Endothelial cell of umbilical vein (primary cell): Measurements from ENCODE around the gene SLC22A4. TPM values are rescaled to one million over a fixed set of nuclear protein-coding genes. Genes with fewer than 3 reads are reported as not detected.

Source experiments
- BruUV-seq: library from RNA; stranded (reverse); fragments of 400-500 nt; replicated peaks from 2 replicates; lab custom pipeline; 2021; lab: Mats Ljungman, UMichigan
- CTCF ChIA-PET: fragments of 300-600, 350-600 bp; sonication (Branson Sonifier 250); formaldehyde crosslinking; loops from one replicate; lab custom pipeline; 2021; ENCODE audit warnings: antibody characterized with exemption, inconsistent platforms; lab: Charles Lee
- POLR2A ChIA-PET: fragments of 300-600, 350-600 bp; sonication (Branson Sonifier 250); formaldehyde crosslinking; loops from one replicate; lab custom pipeline; 2021; ENCODE audit warnings: antibody characterized with exemption, inconsistent platforms; lab: Charles Lee
- DNase-seq: peaks from one replicate; pipeline ENCODE4 v3.0.0-alpha.2; 2011; ENCODE audit warnings: low read depth, low spot score
- FAIRE-seq: peaks from 2 replicates; lab custom pipeline; 2011; peaks lifted over from hg19 to GRCh38; lab: Jason Lieb, UNC
- H2AFZ ChIP-seq: 2 replicates; pipeline ENCODE4 v1.6.0; 2012; ENCODE audit warnings: low read depth, low read length, control low read depth, inconsistent platforms
- H3K27ac ChIP-seq: 2 replicates; pipeline ENCODE4 v1.5.1; 2011; ENCODE audit warnings: low read depth, mild to moderate bottlenecking, control low read depth, low read length, moderate library complexity; ENCODE audit not compliant: insufficient read depth
- H3K27me3 ChIP-seq, 2 experiments: 2 replicates each; pipeline versions ENCODE4 v1.6.0 to v1.6.1; 2011; ENCODE audit warnings: low read length in 2 of 2, mixed read lengths in 1 of 2; ENCODE audit not compliant: control insufficient read depth in 2 of 2, insufficient read depth in 2 of 2
- H3K36me3 ChIP-seq, 2 experiments: 2 replicates in 1 of 2; 3 replicates in 1 of 2; pipeline ENCODE4 v1.5.1; 2011; ENCODE audit warnings: low read length in 2 of 2, mild to moderate bottlenecking in 1 of 2, moderate library complexity in 1 of 2; ENCODE audit not compliant: control insufficient read depth in 2 of 2, insufficient read depth in 2 of 2; ENCODE audit errors: extremely low read depth in 1 of 2
- H3K4me1 ChIP-seq: 3 replicates; pipeline ENCODE4 v1.5.1; 2011; ENCODE audit warnings: mild to moderate bottlenecking, low read length; ENCODE audit not compliant: control insufficient read depth, insufficient read depth; ENCODE audit errors: extremely low read depth
- H3K4me2 ChIP-seq: 2 replicates; pipeline ENCODE4 v1.6.1; 2011; ENCODE audit warnings: low read length, control low read depth, mixed read lengths; ENCODE audit not compliant: insufficient read depth
- H3K4me3 ChIP-seq, 3 experiments: fragments of 200-600 bp in 1 of 3; sonication (generic), shearing (Covaris generic) in 1 of 3; replicated peaks in 1 of 3; 2 replicates each; pipeline ENCODE4 v1.5.1; 2011 to 2016; ENCODE audit warnings: control low read depth in 3 of 3, low read length in 3 of 3, mild to moderate bottlenecking in 2 of 3, inconsistent platforms in 1 of 3, low read depth in 1 of 3, moderate library complexity in 1 of 3; ENCODE audit not compliant: insufficient read depth in 1 of 3
- H3K79me2 ChIP-seq: 2 replicates; pipeline ENCODE4 v1.6.0; 2012; ENCODE audit warnings: low read length, inconsistent platforms; ENCODE audit not compliant: control insufficient read depth, insufficient read depth
- H3K9ac ChIP-seq: replicated peaks from 2 replicates; pipeline ENCODE3; 2011; ENCODE audit warnings: low read length, control low read depth; ENCODE audit not compliant: insufficient read depth; ENCODE audit errors: extremely low read depth
- H3K9me1 ChIP-seq: replicated peaks from 3 replicates; pipeline ENCODE4 v1.6.0; 2011; ENCODE audit warnings: mild to moderate bottlenecking, low read length; ENCODE audit not compliant: control insufficient read depth, insufficient read depth; ENCODE audit errors: extremely low read depth
- H3K9me3 ChIP-seq: replicated peaks from 2 replicates; pipeline ENCODE4 v1.5.1; 2012; ENCODE audit warnings: low read length, inconsistent platforms; ENCODE audit not compliant: control insufficient read depth, insufficient read depth
- H4K20me1 ChIP-seq: replicated peaks from 2 replicates; pipeline ENCODE3; 2011; ENCODE audit warnings: mild to moderate bottlenecking, low read length; ENCODE audit not compliant: control insufficient read depth, insufficient read depth; ENCODE audit errors: extremely low read depth
- CTCF ChIP-seq, 2 donors: IDR thresholded peaks; 1 replicate in 1 of 2; 2 replicates in 1 of 2; pipeline ENCODE4 v1.5.1; 2011; ENCODE audit warnings: low read length in 2 of 2, mild to moderate bottlenecking in 2 of 2, moderate library complexity in 2 of 2, control low read depth in 1 of 2, inconsistent platforms in 1 of 2, low read depth in 1 of 2; ENCODE audit not compliant: insufficient read depth in 1 of 2; ENCODE audit errors: extremely low read depth in 1 of 2
- EZH2 ChIP-seq: IDR thresholded peaks from 2 replicates; pipeline ENCODE4 v1.6.1; 2012; ENCODE audit warnings: borderline replicate concordance, low read depth, mild to moderate bottlenecking, moderate library complexity, low read length, inconsistent platforms; ENCODE audit not compliant: severe bottlenecking
- FOS ChIP-seq: IDR thresholded peaks from 2 replicates; pipeline ENCODE4 v1.6.1; 2011; ENCODE audit warnings: mild to moderate bottlenecking, low read length, moderate library complexity, borderline replicate concordance; ENCODE audit not compliant: insufficient read depth
- GATA2 ChIP-seq: IDR thresholded peaks from 2 replicates; pipeline ENCODE4 v1.7.0; 2011; ENCODE audit warnings: low read depth, mild to moderate bottlenecking, moderate library complexity, mixed read lengths, low read length; ENCODE audit not compliant: insufficient read length, insufficient read depth
- JUN ChIP-seq: IDR thresholded peaks from 2 replicates; pipeline ENCODE4 v1.6.1; 2011; ENCODE audit warnings: borderline replicate concordance, low read depth; ENCODE audit not compliant: insufficient read length, insufficient read depth
- MAX ChIP-seq: IDR thresholded peaks from 2 replicates; pipeline ENCODE4 v1.6.1; 2011; ENCODE audit not compliant: insufficient read depth, insufficient read length
- MYC ChIP-seq: IDR thresholded peaks from one replicate; pipeline ENCODE4 v1.6.1; 2011; ENCODE audit warnings: mild to moderate bottlenecking, low read depth, low read length
- POLR2A ChIP-seq: IDR thresholded peaks from 2 replicates; pipeline ENCODE4 v1.6.1; 2012; ENCODE audit warnings: low read depth, mild to moderate bottlenecking, control low read depth, low read length
- POLR2AphosphoS5 ChIP-seq: IDR thresholded peaks from 2 replicates; pipeline ENCODE4 v1.6.1; 2012; ENCODE audit warnings: low read depth, mild to moderate bottlenecking, control low read depth, low read length, moderate library complexity; ENCODE audit not compliant: insufficient read depth
- dilution Hi-C: fragments of 300-500 bp; cut with MboI; formaldehyde crosslinking; loops from one replicate; pipeline ENCODE4 v1.15.0; 2019; ENCODE audit warnings: low sequenced_read_pairs; ENCODE audit not compliant: extremely low pct_ligation_motif_present
- intact Hi-C: fragments of 100-400 bp; cut with micrococcal nuclease; formaldehyde crosslinking; loops from one replicate; pipeline ENCODE4 v1.10.0; 2022
- polyA plus RNA-seq, 4 experiments: library from polyadenylated mRNA; depleted of rRNA in 3 of 4; stranded (reverse) in 3 of 4; unstranded in 1 of 4; fragments of >200 nt; gene quantifications; 2 replicates each; pipeline versions ENCODE4 v1.2.1 to v1.2.3, GENCODE V29; 2011 to 2012; ENCODE audit warnings: missing spikeins in 1 of 4
- total RNA-seq: library from RNA; stranded (reverse); gene quantifications from 2 replicates; pipeline ENCODE4 v1.2.3, GENCODE V29; 2021

SLC22A4 gene
- total and polyA plus RNA-seq, 2 donors (not counting 3 experiments of a cell fraction or from before 2014, with no cell fraction given): 4.9 to 6.9 TPM

- peak overlapping the region; percentile 48 for H3K9ac ChIP-seq
- intact Hi-C loops (loop anchor here (1.0 to 2.0 kb wide), 3 partner anchors 76 to 304 kb away; no protein-coding TSS in a partner anchor), dilution Hi-C loops (no loop called here)
- FAIRE-seq (no peak), DNase-seq (no peak)
- peaks cover 5% of the 10 kb centered on the region for H3K4me1 ChIP-seq
- BruUV-seq: no TSS peak
- H2AFZ ChIP-seq: peak overlapping the region; percentile 91
- peak overlapping the region; percentile 59 to 61 (median 61) for H3K4me3 ChIP-seq
- ChIA-PET POLR2A (interaction anchor here (1.3 to 2.1 kb wide), 2 partner anchors 10 to 75 kb away, joined by 3 to 7 read pairs; partner anchors contain the start of gene SLC22A4), CTCF (interaction anchor here (0.8 to 4.7 kb wide), 13 partner anchors 14 to 307 kb away, joined by 3 to 32 read pairs (median 4); partner anchors contain the start of genes P4HA2 and SLC22A4)
- TF ChIP-seq JUN (no peak), FOS (no peak), EZH2 (no peak), CTCF (IDR thresholded peaks at IDR 0.05; ENCODE audit: extremely low read depth in 1 of 2, insufficient read depth in 1 of 2, low read depth in 1 of 2, low read length in 2 of 2) (no peak), POLR2A (no peak), POLR2AphosphoS5 (no peak), MYC (no peak), MAX (no peak), GATA2 (no peak)
- H3K9me1 ChIP-seq: no peaks in the 10 kb centered on the region
- H3K9me3 ChIP-seq: no peaks in the 10 kb centered on the region
- no peaks in the 10 kb centered on the region for H3K79me2 ChIP-seq
- H3K27ac ChIP-seq: no peak overlapping the region
- no peaks in the 10 kb centered on the region for H3K36me3 ChIP-seq
- no peaks in the 10 kb centered on the region for H4K20me1 ChIP-seq
- no peaks in the 10 kb centered on the region for H3K27me3 ChIP-seq
- H3K4me2 ChIP-seq: peak overlapping the region; percentile 85
These were observed 74.8 kb downstream of the SLC22A4 start for GRCh38 chr5:132369007-132369473.
